ENCODE data around the gene SCAPER. TPM values are rescaled to one million over a fixed set of nuclear protein-coding genes. Genes with fewer than 3 reads are reported as not detected.
"Not testable (repeated sequence)": the region's sequence is repeated elsewhere in the genome, so short reads cannot be mapped to it uniquely, and the experiment has no call there.

SCAPER gene
- total RNA-seq, 3 donors from 2014 or later: 15.8 to 33.1 (median 33.0) TPM

DNA sequence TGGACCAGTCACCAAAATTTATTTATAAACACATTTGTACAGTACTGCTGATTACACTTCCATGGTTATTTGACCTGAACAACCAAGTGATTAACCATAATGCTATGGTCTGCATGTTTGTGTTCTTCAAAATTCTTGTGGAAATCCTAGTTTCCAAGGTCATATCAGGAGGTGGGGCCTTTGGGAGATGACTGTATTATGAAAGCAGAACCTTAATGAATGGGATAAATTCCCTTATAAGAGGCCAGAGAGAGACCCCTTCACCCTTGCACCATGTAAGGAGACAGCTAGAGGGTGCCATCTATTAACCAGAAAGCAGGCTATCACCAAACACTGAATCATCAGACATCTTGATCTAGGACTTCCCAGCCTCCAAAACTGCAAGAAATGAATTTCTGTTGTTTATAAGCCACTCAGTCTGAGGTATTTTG lies 1.9 kb downstream of the SCAPER start:
- Histone ChIP-seq H3K4me3 (no peak overlapping the region), H3K9me3 (no peaks in the 10 kb centered on the region), H3K36me3 (ENCODE audit: low read depth) (no peaks in the 10 kb centered on the region), H3K4me1 (ENCODE audit: low read depth) (peaks cover 15% of the 10 kb centered on the region)
- intact Hi-C loops (cut with DNase I, micrococcal nuclease): no loop called here
- TF ChIP-seq, protein P1, sequence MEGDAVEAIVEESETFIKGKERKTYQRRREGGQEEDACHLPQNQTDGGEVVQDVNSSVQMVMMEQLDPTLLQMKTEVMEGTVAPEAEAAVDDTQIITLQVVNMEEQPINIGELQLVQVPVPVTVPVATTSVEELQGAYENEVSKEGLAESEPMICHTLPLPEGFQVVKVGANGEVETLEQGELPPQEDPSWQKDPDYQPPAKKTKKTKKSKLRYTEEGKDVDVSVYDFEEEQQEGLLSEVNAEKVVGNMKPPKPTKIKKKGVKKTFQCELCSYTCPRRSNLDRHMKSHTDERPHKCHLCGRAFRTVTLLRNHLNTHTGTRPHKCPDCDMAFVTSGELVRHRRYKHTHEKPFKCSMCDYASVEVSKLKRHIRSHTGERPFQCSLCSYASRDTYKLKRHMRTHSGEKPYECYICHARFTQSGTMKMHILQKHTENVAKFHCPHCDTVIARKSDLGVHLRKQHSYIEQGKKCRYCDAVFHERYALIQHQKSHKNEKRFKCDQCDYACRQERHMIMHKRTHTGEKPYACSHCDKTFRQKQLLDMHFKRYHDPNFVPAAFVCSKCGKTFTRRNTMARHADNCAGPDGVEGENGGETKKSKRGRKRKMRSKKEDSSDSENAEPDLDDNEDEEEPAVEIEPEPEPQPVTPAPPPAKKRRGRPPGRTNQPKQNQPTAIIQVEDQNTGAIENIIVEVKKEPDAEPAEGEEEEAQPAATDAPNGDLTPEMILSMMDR (IDR thresholded peaks at IDR 0.05): no peak
- DNase-seq: no peak
- no peak for ATAC-seq

DNA sequence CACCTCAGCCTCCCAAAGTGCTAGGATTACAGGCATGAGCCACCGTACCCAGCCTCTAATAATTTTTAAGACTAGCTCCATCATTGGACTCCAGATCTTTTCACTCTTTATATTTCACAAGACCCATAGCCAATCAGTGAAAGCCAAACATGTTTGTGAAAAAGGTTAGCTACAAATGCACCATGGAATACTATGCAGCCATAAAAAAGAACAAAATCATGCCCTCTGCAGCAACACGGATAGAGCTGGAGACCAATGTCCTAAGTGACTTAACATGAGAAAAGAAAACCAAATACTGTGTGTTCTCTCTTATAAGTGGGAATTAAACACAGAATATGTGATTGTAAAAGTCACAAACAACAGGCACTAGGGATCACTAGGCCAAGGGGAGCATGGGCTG lies 3.2 kb downstream of the SCAPER start:
- ATAC-seq (no peak), DNase-seq (no peak)
- Histone ChIP-seq H3K36me3 (ENCODE audit: low read depth) (no peaks in the 10 kb centered on the region), H3K4me3 (no peak overlapping the region), H3K4me1 (ENCODE audit: low read depth) (peaks cover 15% of the 10 kb centered on the region), H3K9me3 (no peaks in the 10 kb centered on the region)
- intact Hi-C loops (cut with DNase I, micrococcal nuclease): no loop called here
- TF ChIP-seq, protein P1 (IDR thresholded peaks at IDR 0.05): no peak

DNA sequence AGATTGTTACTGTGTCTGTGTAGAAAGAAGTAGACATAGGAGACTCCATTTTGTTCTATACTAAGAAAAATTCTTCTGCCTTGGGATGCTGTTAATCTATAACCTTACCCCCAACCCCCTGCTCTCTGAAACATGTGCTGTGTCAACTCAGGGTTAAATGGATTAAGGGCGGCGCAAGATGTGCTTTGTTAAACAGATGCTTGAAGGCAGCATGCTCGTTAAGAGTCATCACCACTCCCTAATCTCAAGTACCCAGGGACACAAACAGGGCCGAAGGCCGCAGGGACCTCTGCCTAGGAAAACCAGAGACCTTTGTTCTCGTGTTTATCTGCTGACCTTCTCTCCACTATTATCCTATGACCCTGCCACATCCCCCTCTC lies 5.2 kb downstream of the SCAPER start:
- H3K4me3 ChIP-seq; H3K9me3 ChIP-seq; DNase-seq; H3K36me3 ChIP-seq (ENCODE audit: low read depth); intact Hi-C loops (cut with DNase I, micrococcal nuclease); ATAC-seq; H3K4me1 ChIP-seq (ENCODE audit: low read depth): not testable (repeated sequence)

DNA sequence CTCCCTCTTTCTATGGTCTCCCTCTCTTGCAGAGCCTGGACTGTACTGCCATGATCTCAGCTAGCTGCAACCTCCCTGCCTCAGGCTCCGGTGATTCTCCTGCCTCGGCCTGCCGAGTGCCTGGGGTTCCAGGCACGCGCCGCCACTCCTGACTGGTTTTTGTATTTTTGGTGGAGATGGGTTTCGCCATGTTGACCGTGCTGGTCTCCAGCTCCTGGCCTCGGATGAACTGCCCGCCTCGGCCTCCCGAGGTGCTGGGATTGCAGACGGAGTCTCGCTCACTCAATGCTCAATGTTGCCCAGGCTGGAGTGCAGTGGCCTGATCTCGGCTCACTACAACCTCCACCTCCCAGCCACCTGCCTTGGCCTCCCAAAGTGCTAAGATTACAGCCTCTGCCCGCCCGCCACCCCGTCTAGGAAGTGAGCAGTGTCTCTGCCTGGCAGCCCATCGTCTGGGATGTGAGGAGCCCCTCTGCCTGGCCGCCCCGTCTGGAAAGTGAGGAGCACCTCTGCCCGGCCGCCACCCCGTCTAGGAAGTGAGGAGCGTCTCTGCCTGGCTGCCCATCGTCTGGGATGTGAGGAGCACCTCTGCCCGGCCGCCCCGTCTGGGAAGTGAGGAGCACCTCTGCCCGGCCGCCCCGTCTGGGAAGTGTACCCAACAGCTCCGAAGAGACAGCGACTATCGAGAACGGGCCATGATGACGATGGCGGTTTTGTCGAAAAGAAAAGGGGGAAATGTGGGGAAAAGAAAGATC lies 5.8 kb downstream of the SCAPER start:
- not testable (repeated sequence) for DNase-seq, ATAC-seq

DNA sequence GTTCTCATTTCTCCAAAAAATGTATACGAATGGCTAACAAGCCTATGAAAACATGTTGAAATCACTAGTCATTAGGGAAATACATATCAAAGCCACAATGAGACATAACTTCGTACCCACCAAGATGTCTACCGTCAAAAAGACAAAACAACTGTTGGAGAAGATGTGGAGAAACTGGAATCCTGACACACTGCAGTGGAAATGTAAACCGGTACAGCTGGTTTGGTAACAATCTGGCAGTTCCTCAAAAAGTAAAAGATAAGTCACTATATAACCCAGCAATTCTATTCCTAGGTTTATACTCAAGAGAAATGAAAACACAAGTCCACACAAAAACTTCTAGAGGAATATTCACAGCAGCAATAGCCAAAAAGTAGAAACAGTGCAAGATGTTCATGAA lies 7.0 kb downstream of the SCAPER start:
- no peaks in the 10 kb centered on the region for H3K9me3 ChIP-seq
- intact Hi-C loops (cut with DNase I, micrococcal nuclease): no loop called here
- H3K36me3 ChIP-seq (ENCODE audit: low read depth): no peaks in the 10 kb centered on the region
- H3K4me3 ChIP-seq: no peak overlapping the region
- TF ChIP-seq, protein P1 (IDR thresholded peaks at IDR 0.05): no peak
- no peaks in the 10 kb centered on the region for H3K4me1 ChIP-seq (ENCODE audit: low read depth)
- peak; percentile 42 for ATAC-seq
- DNase-seq: peak in 1 of 3 donors; percentile 40

More for the DNA sequence above, 5.8 kb downstream of the SCAPER start:
- H3K36me3 ChIP-seq (ENCODE audit: low read depth); H3K9me3 ChIP-seq; H3K4me3 ChIP-seq; H3K4me1 ChIP-seq (ENCODE audit: low read depth); intact Hi-C loops (cut with DNase I, micrococcal nuclease): not testable (repeated sequence)

DNA sequence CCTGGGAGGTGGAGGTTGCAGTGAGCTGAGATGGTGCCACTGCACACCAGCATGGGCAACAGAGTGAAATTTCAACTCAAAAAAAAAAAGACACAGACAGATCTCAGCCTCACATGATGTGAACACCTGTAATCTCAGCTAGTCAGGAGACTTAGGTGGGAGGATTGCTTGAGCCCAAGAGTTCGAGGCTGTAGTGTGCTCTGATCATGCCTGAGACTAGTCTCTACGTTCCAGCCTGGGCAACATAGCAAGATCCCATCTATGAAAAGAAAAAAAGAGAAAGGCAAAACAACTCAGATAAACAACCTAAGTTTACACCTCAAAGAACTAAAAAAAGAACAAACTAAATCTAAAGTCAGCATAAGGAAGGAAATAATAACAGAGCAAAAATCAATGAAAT lies 11.0 kb downstream of the SCAPER start:
- ATAC-seq (no peak), DNase-seq (no peak)
- Histone ChIP-seq H3K36me3 (ENCODE audit: low read depth) (no peaks in the 10 kb centered on the region), H3K4me1 (ENCODE audit: low read depth) (no peaks in the 10 kb centered on the region), H3K4me3 (no peak overlapping the region), H3K9me3 (no peaks in the 10 kb centered on the region)
- TF ChIP-seq, protein P1 (IDR thresholded peaks at IDR 0.05): no peak
- intact Hi-C loops (cut with DNase I, micrococcal nuclease): no loop called here

DNA sequence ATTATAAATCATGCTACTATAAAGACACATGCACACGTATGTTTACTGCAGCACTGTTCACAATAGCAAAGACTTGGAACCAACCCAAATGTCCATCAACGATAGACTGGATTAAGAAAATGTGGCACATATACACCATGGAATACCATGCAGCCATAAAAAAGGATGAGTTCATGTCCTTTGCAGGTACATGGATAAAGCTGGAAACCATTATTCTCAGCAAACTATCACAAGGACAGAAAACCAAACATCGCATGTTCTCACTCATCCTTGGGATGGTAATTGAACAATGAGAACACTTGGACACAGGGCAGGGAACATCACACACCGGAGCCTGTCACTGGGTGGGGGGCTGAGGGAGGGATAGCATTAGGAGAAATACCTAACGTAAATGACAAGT lies 12.3 kb downstream of the SCAPER start:
- H3K4me3 ChIP-seq; H3K36me3 ChIP-seq (ENCODE audit: low read depth); intact Hi-C loops (cut with DNase I, micrococcal nuclease); H3K4me1 ChIP-seq (ENCODE audit: low read depth); DNase-seq; H3K9me3 ChIP-seq; ATAC-seq: not testable (repeated sequence)

DNA sequence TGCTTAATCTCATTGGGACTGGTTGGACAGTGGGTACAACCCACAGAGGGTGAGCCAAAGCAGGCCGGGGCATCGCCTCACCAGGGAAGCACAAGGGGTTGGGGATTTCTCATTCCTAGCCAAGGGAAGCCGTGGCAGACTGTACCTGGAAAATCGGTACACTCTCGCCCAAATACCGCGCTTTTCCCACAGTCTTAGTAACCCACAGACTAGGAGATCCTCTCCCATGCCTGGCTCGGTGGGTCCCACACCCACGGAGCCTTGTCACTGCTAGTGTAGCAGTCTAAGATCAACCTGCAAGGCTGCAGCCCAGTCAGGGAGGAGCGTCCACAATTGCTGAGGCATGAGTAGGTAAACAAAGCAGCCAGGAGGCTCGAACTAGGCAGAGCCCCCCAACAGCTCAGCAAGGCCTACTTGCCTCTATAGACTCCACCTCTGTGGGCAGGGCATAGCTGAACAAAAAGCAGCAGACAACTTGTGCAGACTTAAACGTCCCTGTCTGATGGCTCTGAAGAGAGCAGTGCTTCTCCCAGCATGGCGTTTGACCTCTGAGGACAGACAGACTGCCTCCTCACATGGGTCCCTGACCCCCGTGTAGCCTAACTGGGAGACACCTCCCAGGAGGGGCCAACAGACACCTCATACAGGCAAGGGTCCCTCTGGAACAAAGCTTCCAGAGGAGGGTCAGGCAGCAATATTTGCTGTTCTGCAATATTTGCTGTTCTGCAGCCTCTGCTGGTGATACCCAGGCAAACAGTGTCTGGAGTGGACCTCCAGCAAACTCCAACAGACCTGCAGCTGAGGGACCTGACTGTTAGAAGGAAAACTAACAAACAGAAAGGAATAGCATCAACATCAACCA lies 17.6 kb downstream of the SCAPER start:
- intact Hi-C loops (cut with DNase I, micrococcal nuclease); DNase-seq; H3K4me1 ChIP-seq (ENCODE audit: low read depth); ATAC-seq; H3K4me3 ChIP-seq; H3K9me3 ChIP-seq; H3K36me3 ChIP-seq (ENCODE audit: low read depth): not testable (repeated sequence)
